K562 (cell line): ENCODE measurements around the gene TTC16. TPM values are rescaled to one million over a fixed set of nuclear protein-coding genes. Genes with fewer than 3 reads are reported as not detected.

ENCODE experiments used
- CBX2 ChIP-seq: fragments of 200-600 bp; sonication (generic); IDR thresholded peaks from one replicate; pipeline ENCODE4 v1.6.1; 2012; ENCODE audit warnings: mild to moderate bottlenecking, low read length, inconsistent platforms; ENCODE audit not compliant: insufficient read depth, poor library complexity, severe bottlenecking
- CTBP1 ChIP-seq: fragments of 450-650 bp; IDR thresholded peaks from 2 replicates; pipeline ENCODE4 v1.6.1; 2016; ENCODE audit warnings: borderline replicate concordance
- ESRRB ChIP-seq: fragments of 250-450 bp; sonication (Bioruptor Pico); IDR thresholded peaks from 2 replicates; pipeline ENCODE4 v1.5.0; 2020; ENCODE audit warnings: mild to moderate bottlenecking, moderate library complexity, borderline replicate concordance
- FOXA3 ChIP-seq, 2 experiments: fragments of 450-650 bp in 1 of 2; sonication (generic) in 1 of 2; formaldehyde crosslinking; IDR thresholded peaks in 1 of 2; conservative IDR thresholded peaks in 1 of 2; 2 replicates each; pipeline versions ENCODE4 v1.4.0 to v1.8.0; 2020 to 2022; ENCODE audit warnings: mild to moderate bottlenecking in 2 of 2, missing genetic modification reagents in 1 of 2
- FOXK2 ChIP-seq, 2 experiments: fragments of 450-650 bp; IDR thresholded peaks in 1 of 2; conservative IDR thresholded peaks in 1 of 2; 2 replicates each; pipeline ENCODE4 v1.6.1; 2016; ENCODE audit warnings: low read depth in 2 of 2, mild to moderate bottlenecking in 1 of 2
- HEY1 ChIP-seq: fragments of 250-450 bp; sonication (Bioruptor Pico); IDR thresholded peaks from 2 replicates; pipeline ENCODE4 v1.5.0; 2020; ENCODE audit warnings: mild to moderate bottlenecking, moderate library complexity, borderline replicate concordance
- KLF16 ChIP-seq: IDR thresholded peaks from 2 replicates; pipeline ENCODE4 v1.6.1; 2016; ENCODE audit warnings: antibody characterized with exemption
- MAFF ChIP-seq: IDR thresholded peaks from 2 replicates; pipeline ENCODE4 v1.6.1; 2012; ENCODE audit warnings: low read length, improper control_type of control experiment
- NCOA1 ChIP-seq: fragments of 450-650 bp; IDR thresholded peaks from 2 replicates; pipeline ENCODE4 v1.6.1; 2016; ENCODE audit warnings: low read depth
- SIX5 ChIP-seq, 2 experiments: IDR thresholded peaks; 2 replicates each; pipeline ENCODE4 v1.6.1; 2011; ENCODE audit warnings: low read length in 2 of 2, borderline replicate concordance in 1 of 2, low read depth in 1 of 2, mild to moderate bottlenecking in 1 of 2, moderate library complexity in 1 of 2; ENCODE audit not compliant: insufficient read depth in 1 of 2
- SMAD3 ChIP-seq: fragments of 450-650 bp; formaldehyde crosslinking; conservative IDR thresholded peaks from 2 replicates; pipeline ENCODE4 v1.4.0; 2020; ENCODE audit warnings: mild to moderate bottlenecking
- SMARCA5 ChIP-seq: fragments of 450-650 bp; IDR thresholded peaks from 2 replicates; pipeline ENCODE4 v1.6.1; 2016
- SPI1 ChIP-seq: IDR thresholded peaks from 2 replicates; pipeline ENCODE4 v1.6.1; 2011; ENCODE audit warnings: low read depth, low read length, control low read depth, borderline replicate concordance
- SRSF3 ChIP-seq: fragments of 200-400 bp; formaldehyde crosslinking; IDR thresholded peaks from 2 replicates; pipeline ENCODE4 v1.6.1; 2016; ENCODE audit warnings: mild to moderate bottlenecking, low read length, moderate library complexity; ENCODE audit not compliant: insufficient read depth
- TEAD4 ChIP-seq, 2 experiments: sonication (generic) in 1 of 2; formaldehyde crosslinking in 1 of 2; IDR thresholded peaks; 2 replicates each; pipeline versions ENCODE4 v1.6.1 to v1.8.0; 2012 to 2022; ENCODE audit warnings: borderline replicate concordance in 1 of 2, inconsistent platforms in 1 of 2, low read length in 1 of 2, mild to moderate bottlenecking in 1 of 2, missing genetic modification reagents in 1 of 2
- TRIM28 ChIP-seq: fragments of 450-650 bp; IDR thresholded peaks from 2 replicates; pipeline ENCODE4 v1.6.1; 2017
- ZFP36 ChIP-seq: fragments of 150-350 bp; IDR thresholded peaks from 2 replicates; pipeline ENCODE4 v1.6.1; 2018; ENCODE audit warnings: low read length, low read depth; ENCODE audit not compliant: partially characterized antibody
- ZFPM2 ChIP-seq: fragments of 250-450 bp; sonication (Bioruptor Pico); IDR thresholded peaks from 2 replicates; pipeline ENCODE4 v1.5.1; 2022; ENCODE audit warnings: mild to moderate bottlenecking
- ZNF311 ChIP-seq: fragments of 250-450 bp; sonication (Bioruptor Pico); IDR thresholded peaks from 2 replicates; pipeline ENCODE4 v1.4.0; 2020; ENCODE audit warnings: mild to moderate bottlenecking, moderate library complexity
- ZNF354B ChIP-seq: fragments of 250-450 bp; sonication (Bioruptor Pico); IDR thresholded peaks from 2 replicates; pipeline ENCODE4 v1.4.0; 2020
- polyA plus RNA-seq, 8 experiments: library from polyadenylated mRNA; depleted of rRNA in 4 of 8; stranded (reverse) in 5 of 8; unstranded in 3 of 8; fragments of >200 nt; fragmentation: Nextera tagmentation in 2 of 8; fragmentation: Illumina TruSeq in 1 of 8; extraction: Ambion mirVana in 2 of 8; extraction: Trizol in 1 of 8; gene quantifications; 2 replicates each; pipeline versions ENCODE4 v1.2.1 to v1.2.3, GENCODE V29; 2011 to 2014; ENCODE audit warnings: inconsistent platforms in 1 of 8, missing spikeins in 1 of 8
- total RNA-seq, 7 experiments: library from RNA; depleted of rRNA in 6 of 7; stranded (reverse); fragments of >200 nt in 6 of 7; fragmentation: Illumina TruSeq in 2 of 7; extraction: Trizol in 2 of 7; gene quantifications; 2 replicates each; pipeline versions ENCODE4 v1.2.1 to v1.2.3, GENCODE V29; 2011 to 2021; ENCODE audit warnings: low replicate concordance in 1 of 7
- TF ChIP-seq, protein P1 (sequence below): sonication (generic); formaldehyde crosslinking; IDR thresholded peaks from 2 replicates; pipeline ENCODE4 v1.8.0; 2022; ENCODE audit warnings: missing genetic modification reagents, mild to moderate bottlenecking, moderate library complexity, borderline replicate concordance
- TF ChIP-seq, protein P2 (sequence below): fragments of 200-800 bp; sonication (Bioruptor generic); IDR thresholded peaks from 2 replicates; pipeline ENCODE4 v1.6.1; 2017; ENCODE audit warnings: missing genetic modification characterization, missing compliant biosample characterization
- TF ChIP-seq, protein P3 (sequence below): sonication (generic); formaldehyde crosslinking; IDR thresholded peaks from 2 replicates; pipeline ENCODE4 v1.9.0; 2022; ENCODE audit warnings: mild to moderate bottlenecking, missing genetic modification reagents
- TF ChIP-seq, protein P4 (sequence below): fragments of 250-450 bp; sonication (Bioruptor Pico); IDR thresholded peaks from 2 replicates; pipeline ENCODE4 v1.9.0; 2021; ENCODE audit warnings: mild to moderate bottlenecking

TTC16 gene
- total and polyA plus RNA-seq, 9 of the 15 experiments (the other 6 are each of a cell fraction or from before 2014, with no cell fraction given), result 0.11 TPM; not detected in 8

DNA sequence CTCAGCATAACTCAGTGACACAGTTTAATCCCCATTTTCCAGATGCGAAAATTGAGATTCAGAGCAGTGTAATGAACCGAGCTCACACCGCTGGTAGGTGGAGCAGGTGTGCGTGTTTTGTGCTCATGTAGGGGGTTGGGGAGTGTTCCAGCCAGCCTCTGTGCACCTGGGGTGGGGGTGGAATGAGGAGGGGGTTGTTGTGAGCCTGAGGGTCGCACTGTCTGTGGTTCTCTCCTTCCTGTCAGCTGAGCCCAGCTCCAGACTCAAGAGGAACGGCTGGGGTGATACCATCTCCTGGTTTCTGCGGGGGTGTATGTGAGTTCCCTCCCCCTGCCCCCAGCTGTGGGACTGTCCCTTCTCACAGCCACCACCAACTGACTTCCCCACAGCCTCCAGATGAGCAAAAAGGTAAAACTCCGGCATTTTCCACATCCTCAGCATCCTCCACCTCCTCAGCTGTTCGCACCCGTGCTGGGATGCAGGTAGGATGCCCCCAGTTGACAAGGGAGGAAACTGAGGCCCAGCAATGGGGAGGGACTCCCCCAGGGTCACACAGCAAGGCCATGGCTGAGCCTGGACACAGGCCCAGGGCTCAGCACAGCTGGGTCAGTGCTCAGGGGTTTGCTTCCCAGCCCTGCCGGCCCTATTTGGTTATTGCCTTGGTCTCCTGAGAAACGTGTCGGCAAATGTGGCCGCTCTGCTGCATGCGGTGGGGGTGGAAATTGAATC is 60.5 kb downstream of the TTC16 start (continued):
- TF ChIP-seq, protein P1, sequence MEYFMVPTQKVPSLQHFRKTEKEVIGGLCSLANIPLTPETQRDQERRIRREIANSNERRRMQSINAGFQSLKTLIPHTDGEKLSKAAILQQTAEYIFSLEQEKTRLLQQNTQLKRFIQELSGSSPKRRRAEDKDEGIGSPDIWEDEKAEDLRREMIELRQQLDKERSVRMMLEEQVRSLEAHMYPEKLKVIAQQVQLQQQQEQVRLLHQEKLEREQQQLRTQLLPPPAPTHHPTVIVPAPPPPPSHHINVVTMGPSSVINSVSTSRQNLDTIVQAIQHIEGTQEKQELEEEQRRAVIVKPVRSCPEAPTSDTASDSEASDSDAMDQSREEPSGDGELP (CRISPR knock-in tag), result peak; percentile 91
- peak; percentile 16 for TF ChIP-seq ZFP36
- TF ChIP-seq SMAD3, result no peak
- no peak for TF ChIP-seq ZNF354B
- TF ChIP-seq ZNF311 (CRISPR knock-in tag), result no peak
- TF ChIP-seq TRIM28, result no peak
- TF ChIP-seq, protein P2, sequence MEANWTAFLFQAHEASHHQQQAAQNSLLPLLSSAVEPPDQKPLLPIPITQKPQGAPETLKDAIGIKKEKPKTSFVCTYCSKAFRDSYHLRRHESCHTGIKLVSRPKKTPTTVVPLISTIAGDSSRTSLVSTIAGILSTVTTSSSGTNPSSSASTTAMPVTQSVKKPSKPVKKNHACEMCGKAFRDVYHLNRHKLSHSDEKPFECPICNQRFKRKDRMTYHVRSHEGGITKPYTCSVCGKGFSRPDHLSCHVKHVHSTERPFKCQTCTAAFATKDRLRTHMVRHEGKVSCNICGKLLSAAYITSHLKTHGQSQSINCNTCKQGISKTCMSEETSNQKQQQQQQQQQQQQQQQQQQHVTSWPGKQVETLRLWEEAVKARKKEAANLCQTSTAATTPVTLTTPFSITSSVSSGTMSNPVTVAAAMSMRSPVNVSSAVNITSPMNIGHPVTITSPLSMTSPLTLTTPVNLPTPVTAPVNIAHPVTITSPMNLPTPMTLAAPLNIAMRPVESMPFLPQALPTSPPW, result peak; percentile 68
- TF ChIP-seq FOXK2 (conservative IDR thresholded peaks at IDR 0.05 in 1 of 2, IDR thresholded peaks at IDR 0.05 in 1 of 2; ENCODE audit: low read depth in 2 of 2), result peak in 1 of 2 experiments; percentile 99; a peak in 2 of 4 replicates
- 0 out of 2 replicates have a peak, but pooled peaks have one; percentile 7 for TF ChIP-seq TEAD4 (IDR thresholded peaks at IDR 0.05; ENCODE audit: low read length)
- no peak for TF ChIP-seq TEAD4 (CRISPR knock-in tag; IDR thresholded peaks at IDR 0.05; ENCODE audit: borderline replicate concordance)
- TF ChIP-seq SRSF3, result no peak
- no peak for TF ChIP-seq HEY1 (CRISPR knock-in tag)
- TF ChIP-seq SIX5 (IDR thresholded peaks at IDR 0.05; ENCODE audit: borderline replicate concordance in 1 of 2, insufficient read depth in 1 of 2, low read depth in 1 of 2, low read length in 2 of 2), result peak in 1 of 2 experiments; percentile 22; a peak in 1 of 4 replicates
- TF ChIP-seq ZFPM2 (CRISPR knock-in tag), result no peak
- TF ChIP-seq MAFF, result peak; percentile 63; the same call in 1 of the 2 replicates
- no peak for TF ChIP-seq KLF16
- TF ChIP-seq CBX2, result no peak
- TF ChIP-seq NCOA1, result no peak
- TF ChIP-seq SMARCA5, result peak; percentile 72; the same call in 1 of the 2 replicates
- TF ChIP-seq CTBP1, result peak; percentile 46; the same call in 1 of the 2 replicates
- peak in 1 of 2 experiments; percentile 29; a peak in 1 of 4 replicates for TF ChIP-seq FOXA3 (CRISPR knock-in tag; conservative IDR thresholded peaks at IDR 0.05 in 1 of 2, IDR thresholded peaks at IDR 0.05 in 1 of 2)
- TF ChIP-seq, protein P3, sequence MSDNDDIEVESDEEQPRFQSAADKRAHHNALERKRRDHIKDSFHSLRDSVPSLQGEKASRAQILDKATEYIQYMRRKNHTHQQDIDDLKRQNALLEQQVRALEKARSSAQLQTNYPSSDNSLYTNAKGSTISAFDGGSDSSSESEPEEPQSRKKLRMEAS (CRISPR knock-in tag), result no peak
- TF ChIP-seq SPI1, result peak; percentile 59; the same call in 1 of the 2 replicates
- TF ChIP-seq ESRRB (CRISPR knock-in tag), result no peak
- TF ChIP-seq, protein P4, sequence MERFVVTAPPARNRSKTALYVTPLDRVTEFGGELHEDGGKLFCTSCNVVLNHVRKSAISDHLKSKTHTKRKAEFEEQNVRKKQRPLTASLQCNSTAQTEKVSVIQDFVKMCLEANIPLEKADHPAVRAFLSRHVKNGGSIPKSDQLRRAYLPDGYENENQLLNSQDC (CRISPR knock-in tag), result no peak
